KG1 (cell line): ENCODE measurements around the gene GARIN5B.

Experiments
- DNase-seq: peaks from one replicate; lab custom pipeline; 2025; lab: John Stamatoyannopoulos, UW

GARIN5B gene

GRCh38 chr19:55370305-55370988, 7.4 kb upstream of the GARIN5B start, which contains the start of gene IL11:
TSS of gene IL11 (minus strand) at chr19:55370463. CDS start at chr19:55370310, 153 bp downstream.
- DNase-seq = no peak

GRCh38 chr19:55369653-55370304, 6.7 kb upstream of the GARIN5B start:
- no peak for DNase-seq

GRCh38 chr19:55368701-55369563, 5.9 kb upstream of the GARIN5B start:
- no peak for DNase-seq

GRCh38 chr19:55368106-55368505, 5.0 kb upstream of the GARIN5B start:
- no peak for DNase-seq

GRCh38 chr19:55366790-55367189, 3.7 kb upstream of the GARIN5B start:
- no peak for DNase-seq

- DNase-seq = no peak
Observed at GRCh38 chr19:55365964-55366363, 2.9 kb upstream of the GARIN5B start.

- no peak for DNase-seq
Observed at GRCh38 chr19:55365245-55365644, 2.2 kb upstream of the GARIN5B start.

GRCh38 chr19:55362174-55362989, 678 bp downstream of the GARIN5B start:
- DNase-seq = no peak

- no peak for DNase-seq
Observed at GRCh38 chr19:55360902-55361301, 2.2 kb downstream of the GARIN5B start.

- no peak for DNase-seq
Observed at GRCh38 chr19:55358943-55359908, 3.8 kb downstream of the GARIN5B start.

GRCh38 chr19:55358493-55358892, 4.6 kb downstream of the GARIN5B start:
- DNase-seq = no peak

- no peak for DNase-seq
Observed at GRCh38 chr19:55355213-55355821, 7.7 kb downstream of the GARIN5B start.

GRCh38 chr19:55354698-55355212, 8.3 kb downstream of the GARIN5B start, which contains the start of gene COX6B2:
TSS of gene COX6B2 (minus strand) at chr19:55354719. CDS start at chr19:55354521, 198 bp downstream.
- no peak for DNase-seq

GRCh38 chr19:55353803-55354697, 9.0 kb downstream of the GARIN5B start:
- DNase-seq = no peak

- DNase-seq = no peak
Observed at GRCh38 chr19:55353356-55353802, 9.7 kb downstream of the GARIN5B start.

- DNase-seq = no peak
Observed at GRCh38 chr19:55352549-55353145, 10.4 kb downstream of the GARIN5B start.

GRCh38 chr19:55352040-55352439, 11.0 kb downstream of the GARIN5B start:
- no peak for DNase-seq

- DNase-seq = no peak
Observed at GRCh38 chr19:55350620-55351315, 12.3 kb downstream of the GARIN5B start.
